K562 (cell line): Measurements from ENCODE around the gene ZNF24. TPM values are rescaled to one million over a fixed set of nuclear protein-coding genes. Genes with fewer than 3 reads are reported as not detected.

Experiments
- ATAC-seq: fragments of 200-7000 bp; cut with Tn5 transposase; 3 replicates; pipeline ENCODE4 v1.9.1; 2020; ENCODE audit warnings: moderate library complexity
- BruUV-seq: library from RNA; stranded (reverse); fragments of 400-500 nt; replicated peaks from 2 replicates; lab custom pipeline; 2021; lab: Mats Ljungman, UMichigan
- CTCF ChIA-PET: fragments of 300-600 bp; formaldehyde crosslinking; extraction: SDS; loops from one replicate; lab custom pipeline; 2021; ENCODE audit warnings: low intra/inter-chr PET ratio; lab: Yijun Ruan, JAX
- POLR2A ChIA-PET: fragments of 300-600, 350-650 bp; sonication (Branson Sonifier 250); formaldehyde crosslinking; extraction: SDS; loops from one replicate; lab custom pipeline; 2021; ENCODE audit warnings: antibody characterized with exemption, inconsistent platforms; lab: Yijun Ruan, JAX
- DNase-seq, 4 experiments: peaks; one replicate each; pipeline versions ENCODE4 v3.0.0 to v3.0.0-alpha.2; 2011 to 2018; ENCODE audit warnings: low spot score in 3 of 4, mixed read lengths in 3 of 4; ENCODE audit errors: extremely low read depth in 1 of 4
- FAIRE-seq: peaks from 2 replicates; lab custom pipeline; 2011; peaks lifted over from hg19 to GRCh38; lab: Jason Lieb, UNC
- H2AFZ ChIP-seq: 2 replicates; pipeline ENCODE4 v1.6.0; 2011; ENCODE audit warnings: low read depth, low read length, control low read depth, inconsistent platforms
- H3K27ac ChIP-seq: fragments of 200-600 bp; 3 replicates; pipeline ENCODE4 v1.8.0; 2011; ENCODE audit warnings: low read depth, mild to moderate bottlenecking, control low read depth, inconsistent platforms, low read length, moderate library complexity, mixed read lengths; ENCODE audit errors: extremely low read depth
- H3K27me3 ChIP-seq, 2 experiments: fragments of 300-600 bp in 1 of 2; 2 replicates in 1 of 2; 3 replicates in 1 of 2; pipeline versions ENCODE4 v1.6.0 to v1.8.0; 2011; ENCODE audit warnings: inconsistent platforms in 2 of 2, low read length in 2 of 2, mild to moderate bottlenecking in 1 of 2, mixed read lengths in 1 of 2, moderate library complexity in 1 of 2; ENCODE audit not compliant: control insufficient read depth in 2 of 2, insufficient read depth in 2 of 2
- H3K36me3 ChIP-seq: fragments of 300-600 bp; 3 replicates; pipeline ENCODE4 v1.8.0; 2011; ENCODE audit warnings: mild to moderate bottlenecking, low read length, inconsistent platforms; ENCODE audit not compliant: control insufficient read depth, insufficient read depth
- H3K4me1 ChIP-seq, 2 experiments: fragments of 200-600 bp in 1 of 2; replicated peaks in 1 of 2; 2 replicates in 1 of 2; 3 replicates in 1 of 2; pipeline versions ENCODE4 v1.5.1 to v1.8.0; 2011; ENCODE audit warnings: inconsistent platforms in 2 of 2, low read length in 2 of 2, mild to moderate bottlenecking in 1 of 2, mixed read lengths in 1 of 2, moderate library complexity in 1 of 2; ENCODE audit not compliant: control insufficient read depth in 2 of 2, insufficient read depth in 2 of 2
- H3K4me2 ChIP-seq: 2 replicates; pipeline ENCODE4 v1.6.1; 2011; ENCODE audit warnings: low read length, control low read depth, inconsistent platforms, mixed read lengths; ENCODE audit not compliant: insufficient read depth
- H3K4me3 ChIP-seq: fragments of 200-600 bp; sonication (generic), shearing (Covaris generic); 2 replicates; pipeline ENCODE4 v1.5.1; 2016; ENCODE audit warnings: control low read depth, inconsistent platforms
- H3K79me2 ChIP-seq: fragments of 200-600 bp; 3 replicates; pipeline ENCODE4 v1.8.0; 2011; ENCODE audit warnings: low read length, inconsistent platforms; ENCODE audit not compliant: control insufficient read depth, insufficient read depth
- H3K9ac ChIP-seq, 2 experiments: 2 replicates each; pipeline versions ENCODE4 v1.6.0 to v1.6.1; 2011; ENCODE audit warnings: low read depth in 2 of 2, low read length in 2 of 2, control low read depth in 1 of 2, inconsistent platforms in 1 of 2, mild to moderate bottlenecking in 1 of 2, mixed read lengths in 1 of 2; ENCODE audit not compliant: insufficient read depth in 1 of 2
- H3K9me1 ChIP-seq: one replicate; pipeline ENCODE4 v1.6.0; 2011; ENCODE audit warnings: inconsistent platforms, mild to moderate bottlenecking, low read length, moderate library complexity; ENCODE audit not compliant: control insufficient read depth, insufficient read depth
- H3K9me3 ChIP-seq: replicated peaks from 2 replicates; pipeline ENCODE4 v1.5.1; 2011; ENCODE audit warnings: low read depth, low read length, inconsistent platforms; ENCODE audit not compliant: control insufficient read depth, insufficient read depth
- H4K20me1 ChIP-seq: replicated peaks from 2 replicates; pipeline ENCODE4 v1.6.1; 2011; ENCODE audit warnings: low read length, inconsistent platforms, mixed read lengths; ENCODE audit not compliant: control insufficient read depth, insufficient read depth
- ARID2 ChIP-seq: fragments of 450-650 bp; IDR thresholded peaks from 2 replicates; pipeline ENCODE4 v1.6.1; 2017; ENCODE audit warnings: antibody characterized with exemption, mild to moderate bottlenecking
- CREM ChIP-seq: IDR thresholded peaks from 2 replicates; pipeline ENCODE4 v1.6.1; 2014; ENCODE audit warnings: antibody characterized with exemption, low read depth
- CTCF ChIP-seq, 3 experiments: IDR thresholded peaks in 2 of 3; conservative IDR thresholded peaks in 1 of 3; 2 replicates each; pipeline ENCODE4 v1.5.1; 2011 to 2012; ENCODE audit warnings: low read length in 3 of 3, mild to moderate bottlenecking in 3 of 3, control low read depth in 2 of 3, improper control_type of control experiment in 1 of 3, inconsistent platforms in 1 of 3, low read depth in 1 of 3, mixed read lengths in 1 of 3, moderate library complexity in 1 of 3; ENCODE audit not compliant: insufficient read depth in 2 of 3
- LCOR ChIP-seq: sonication (generic); formaldehyde crosslinking; IDR thresholded peaks from 2 replicates; pipeline ENCODE4 v1.8.0; 2022; ENCODE audit warnings: mild to moderate bottlenecking, missing genetic modification reagents
- MAZ ChIP-seq, 2 experiments: fragments of 450-650 bp in 1 of 2; sonication (generic) in 1 of 2; formaldehyde crosslinking; IDR thresholded peaks in 1 of 2; conservative IDR thresholded peaks in 1 of 2; 2 replicates each; pipeline versions ENCODE4 v1.4.0 to v1.5.0; 2020; ENCODE audit warnings: mild to moderate bottlenecking in 1 of 2, missing genetic modification reagents in 1 of 2
- PTBP1 ChIP-seq: fragments of 200-400 bp; formaldehyde crosslinking; IDR thresholded peaks from 2 replicates; pipeline ENCODE4 v1.6.1; 2017; ENCODE audit warnings: low read depth, low read length
- SMAD4 ChIP-seq: fragments of 250-450 bp; sonication (Bioruptor Pico); conservative IDR thresholded peaks from 2 replicates; pipeline ENCODE4 v1.8.0; 2021; ENCODE audit warnings: inconsistent platforms, mild to moderate bottlenecking, moderate library complexity
- SMC3 ChIP-seq: conservative IDR thresholded peaks from 2 replicates; pipeline ENCODE4 v1.6.1; 2011; ENCODE audit warnings: low read depth, low read length, improper control_type of control experiment; ENCODE audit not compliant: insufficient read depth
- SPI1 ChIP-seq: IDR thresholded peaks from 2 replicates; pipeline ENCODE4 v1.6.1; 2011; ENCODE audit warnings: low read depth, low read length, control low read depth, borderline replicate concordance
- STAG1 ChIP-seq: sonication (generic); formaldehyde crosslinking; IDR thresholded peaks from 2 replicates; pipeline ENCODE4 v1.5.0; 2020; ENCODE audit warnings: missing genetic modification reagents, borderline replicate concordance
- ZNF830 ChIP-seq: fragments of 250-450 bp; sonication (Bioruptor Pico); IDR thresholded peaks from 2 replicates; pipeline ENCODE4 v1.5.0; 2021; ENCODE audit warnings: mild to moderate bottlenecking
- WGBS: fragments of 100-300 bp; shearing (Covaris generic); methylation state at CpG from one replicate; pipeline ENCODE4 v1.1.6; 2016; ENCODE audit warnings: low coverage, mixed read lengths; ENCODE audit not compliant: insufficient coverage; ENCODE audit errors: missing lambda C conversion rate; 5-methylcytosine and 5-hydroxymethylcytosine counted together
- in situ Hi-C: fragments of 300-500 bp; cut with MboI; formaldehyde crosslinking; loops from 4 replicates; pipeline ENCODE4 v1.15.0; 2018; ENCODE audit warnings: inconsistent platforms, mixed read lengths
- intact Hi-C: fragments of 100-400 bp; cut with micrococcal nuclease; formaldehyde crosslinking; loops from 2 replicates; pipeline ENCODE4 v1.14.2; 2022
- polyA plus RNA-seq, 8 experiments: library from polyadenylated mRNA; depleted of rRNA in 4 of 8; stranded (reverse) in 5 of 8; unstranded in 3 of 8; fragments of >200 nt; fragmentation: Nextera tagmentation in 2 of 8; fragmentation: Illumina TruSeq in 1 of 8; extraction: Ambion mirVana in 2 of 8; extraction: Trizol in 1 of 8; gene quantifications; 2 replicates each; pipeline versions ENCODE4 v1.2.1 to v1.2.3, GENCODE V29; 2011 to 2014; ENCODE audit warnings: inconsistent platforms in 1 of 8, missing spikeins in 1 of 8
- total RNA-seq, 7 experiments: library from RNA; depleted of rRNA in 6 of 7; stranded (reverse); fragments of >200 nt in 6 of 7; fragmentation: Illumina TruSeq in 2 of 7; extraction: Trizol in 2 of 7; gene quantifications; 2 replicates each; pipeline versions ENCODE4 v1.2.1 to v1.2.3, GENCODE V29; 2011 to 2021; ENCODE audit warnings: low replicate concordance in 1 of 7
- TF ChIP-seq, protein P1 (sequence below): fragments of 450-650 bp; formaldehyde crosslinking; IDR thresholded peaks from 2 replicates; pipeline ENCODE4 v1.4.0; 2020; ENCODE audit warnings: mild to moderate bottlenecking, moderate library complexity
- TF ChIP-seq, protein P2 (sequence below): sonication (generic); formaldehyde crosslinking; IDR thresholded peaks from 2 replicates; pipeline ENCODE4 v1.8.0; 2022; ENCODE audit warnings: missing genetic modification reagents, mild to moderate bottlenecking, borderline replicate concordance
- TF ChIP-seq, protein P3 (sequence below): sonication (generic); formaldehyde crosslinking; IDR thresholded peaks from 2 replicates; pipeline ENCODE4 v1.8.1; 2022; ENCODE audit warnings: missing genetic modification reagents

The ZNF24 gene
- total and polyA plus RNA-seq, 9 of the 15 experiments (the other 6 are each of a cell fraction or from before 2014, with no cell fraction given), result 35.7 to 72.8 (median 54.1) TPM

DNA sequence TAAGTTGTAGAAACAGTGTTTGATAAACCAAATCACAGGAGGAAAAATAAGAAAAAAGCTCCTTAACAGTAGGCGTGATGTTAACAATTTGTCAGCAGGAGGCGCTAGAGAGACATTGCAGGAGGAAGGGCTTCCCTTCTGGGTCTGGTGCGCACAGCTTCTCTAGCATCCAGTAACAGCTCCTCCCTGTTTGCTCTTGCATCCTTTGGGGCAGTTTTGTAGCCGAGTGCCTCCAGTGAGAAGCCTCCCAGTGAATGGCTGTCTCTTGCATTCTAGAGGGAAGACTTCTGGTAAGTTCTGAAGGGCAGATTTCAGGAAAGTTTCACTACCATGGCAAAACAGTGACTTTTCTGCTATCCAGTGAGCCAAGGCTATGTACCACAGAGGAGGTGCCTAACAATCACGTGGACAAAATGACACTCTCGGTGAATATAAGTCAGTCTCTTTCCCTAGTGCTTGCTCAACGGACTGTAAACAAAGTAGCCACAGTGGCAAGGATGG lies 42.4 kb upstream of the ZNF24 start:
- H3K79me2 ChIP-seq, result no peaks in the 10 kb centered on the region
- H3K4me2 ChIP-seq, result no peak overlapping the region
- no peaks in the 10 kb centered on the region for H3K36me3 ChIP-seq
- ChIA-PET POLR2A (interaction anchor here (0.9 to 1.0 kb wide), 3 partner anchors 11 to 139 kb away, joined by 3 to 5 read pairs (median 3); no protein-coding TSS in a partner anchor), CTCF (interaction anchor here (0.8 to 1.9 kb wide), 4 partner anchors 22 to 564 kb away, joined by 3 to 10 read pairs (median 6); no protein-coding TSS in a partner anchor)
- H3K9me3 ChIP-seq, result no peaks in the 10 kb centered on the region
- no TSS peak for BruUV-seq
- 8% methylated on average over 7 of the region's 7 CpGs for WGBS
- intact Hi-C loops (loop anchor here (2.0 to 10.0 kb wide), 3 partner anchors 156 to 568 kb away; no protein-coding TSS in a partner anchor), in situ Hi-C loops (loop anchor here (10.0 kb wide), 1 partner anchor 568 kb away; no protein-coding TSS in a partner anchor)
- no peak overlapping the region for H2AFZ ChIP-seq
- ATAC-seq, result peak; percentile 94
- H3K4me3 ChIP-seq, result no peak overlapping the region
- H4K20me1 ChIP-seq, result no peaks in the 10 kb centered on the region
- H3K4me1 ChIP-seq, result no peaks in the 10 kb centered on the region
- H3K9me1 ChIP-seq, result no peaks in the 10 kb centered on the region
- no peak overlapping the region for H3K27ac ChIP-seq
- H3K9ac ChIP-seq, result no peak overlapping the region
- FAIRE-seq, result peak; percentile 83
- peak; percentile 77 to 86 (median 78) for DNase-seq
- H3K27me3 ChIP-seq, result no peaks in the 10 kb centered on the region
- TF ChIP-seq, protein P1, sequence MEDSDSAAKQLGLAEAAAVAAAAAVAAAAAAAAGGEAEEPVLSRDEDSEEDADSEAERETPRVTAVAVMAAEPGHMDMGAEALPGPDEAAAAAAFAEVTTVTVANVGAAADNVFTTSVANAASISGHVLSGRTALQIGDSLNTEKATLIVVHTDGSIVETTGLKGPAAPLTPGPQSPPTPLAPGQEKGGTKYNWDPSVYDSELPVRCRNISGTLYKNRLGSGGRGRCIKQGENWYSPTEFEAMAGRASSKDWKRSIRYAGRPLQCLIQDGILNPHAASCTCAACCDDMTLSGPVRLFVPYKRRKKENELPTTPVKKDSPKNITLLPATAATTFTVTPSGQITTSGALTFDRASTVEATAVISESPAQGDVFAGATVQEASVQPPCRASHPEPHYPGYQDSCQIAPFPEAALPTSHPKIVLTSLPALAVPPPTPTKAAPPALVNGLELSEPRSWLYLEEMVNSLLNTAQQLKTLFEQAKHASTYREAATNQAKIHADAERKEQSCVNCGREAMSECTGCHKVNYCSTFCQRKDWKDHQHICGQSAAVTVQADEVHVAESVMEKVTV (CRISPR knock-in tag), result peak; percentile 84
- TF ChIP-seq STAG1 (CRISPR knock-in tag) (peak; percentile 82; the same call in 1 of the 2 replicates), SPI1 (peak; percentile 39; the same call in 1 of the 2 replicates), SMAD4 (CRISPR knock-in tag) (0 out of 2 replicates have a peak, but pooled peaks have one; percentile 20), CTCF (IDR thresholded peaks at IDR 0.05 in 2 of 3, conservative IDR thresholded peaks at IDR 0.05 in 1 of 3; ENCODE audit: insufficient read depth in 2 of 3, low read depth in 1 of 3, low read length in 3 of 3) (peak; percentile 82 to 98 (median 93)), LCOR (CRISPR knock-in tag) (0 out of 2 replicates have a peak, but pooled peaks have one; percentile 26), PTBP1 (no peak), SMC3 (peak; percentile 86), CREM (0 out of 2 replicates have a peak, but pooled peaks have one; percentile 25), ARID2 (0 out of 2 replicates have a peak, but pooled peaks have one; percentile 26), MAZ (CRISPR knock-in tag; conservative IDR thresholded peaks at IDR 0.05 in 1 of 2, IDR thresholded peaks at IDR 0.05 in 1 of 2) (peak in 1 of 2 experiments; percentile 27; a peak in 1 of 4 replicates), ZNF830 (no peak)
- TF ChIP-seq, protein P2, sequence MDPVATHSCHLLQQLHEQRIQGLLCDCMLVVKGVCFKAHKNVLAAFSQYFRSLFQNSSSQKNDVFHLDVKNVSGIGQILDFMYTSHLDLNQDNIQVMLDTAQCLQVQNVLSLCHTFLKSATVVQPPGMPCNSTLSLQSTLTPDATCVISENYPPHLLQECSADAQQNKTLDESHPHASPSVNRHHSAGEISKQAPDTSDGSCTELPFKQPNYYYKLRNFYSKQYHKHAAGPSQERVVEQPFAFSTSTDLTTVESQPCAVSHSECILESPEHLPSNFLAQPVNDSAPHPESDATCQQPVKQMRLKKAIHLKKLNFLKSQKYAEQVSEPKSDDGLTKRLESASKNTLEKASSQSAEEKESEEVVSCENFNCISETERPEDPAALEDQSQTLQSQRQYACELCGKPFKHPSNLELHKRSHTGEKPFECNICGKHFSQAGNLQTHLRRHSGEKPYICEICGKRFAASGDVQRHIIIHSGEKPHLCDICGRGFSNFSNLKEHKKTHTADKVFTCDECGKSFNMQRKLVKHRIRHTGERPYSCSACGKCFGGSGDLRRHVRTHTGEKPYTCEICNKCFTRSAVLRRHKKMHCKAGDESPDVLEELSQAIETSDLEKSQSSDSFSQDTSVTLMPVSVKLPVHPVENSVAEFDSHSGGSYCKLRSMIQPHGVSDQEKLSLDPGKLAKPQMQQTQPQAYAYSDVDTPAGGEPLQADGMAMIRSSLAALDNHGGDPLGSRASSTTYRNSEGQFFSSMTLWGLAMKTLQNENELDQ (CRISPR knock-in tag), result 0 out of 2 replicates have a peak, but pooled peaks have one; percentile 44
- TF ChIP-seq, protein P3, sequence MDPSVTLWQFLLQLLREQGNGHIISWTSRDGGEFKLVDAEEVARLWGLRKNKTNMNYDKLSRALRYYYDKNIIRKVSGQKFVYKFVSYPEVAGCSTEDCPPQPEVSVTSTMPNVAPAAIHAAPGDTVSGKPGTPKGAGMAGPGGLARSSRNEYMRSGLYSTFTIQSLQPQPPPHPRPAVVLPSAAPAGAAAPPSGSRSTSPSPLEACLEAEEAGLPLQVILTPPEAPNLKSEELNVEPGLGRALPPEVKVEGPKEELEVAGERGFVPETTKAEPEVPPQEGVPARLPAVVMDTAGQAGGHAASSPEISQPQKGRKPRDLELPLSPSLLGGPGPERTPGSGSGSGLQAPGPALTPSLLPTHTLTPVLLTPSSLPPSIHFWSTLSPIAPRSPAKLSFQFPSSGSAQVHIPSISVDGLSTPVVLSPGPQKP (CRISPR knock-in tag), result no peak
